AG04450 (cell line): ENCODE results near the gene TIMP2. TPM values are rescaled to one million over a fixed set of nuclear protein-coding genes. Genes with fewer than 3 reads are reported as not detected.
A peak's percentile ranks its signal among the peaks of the same experiment; 100 is the strongest.

Experiments
- CTCF ChIA-PET: fragments of 300-600, 350-600 bp; formaldehyde crosslinking; extraction: SDS; loops from one replicate; lab custom pipeline; 2022; ENCODE audit warnings: antibody characterized with exemption, inconsistent platforms; lab: Charles Lee
- POLR2A ChIA-PET: fragments of 350-600 bp; formaldehyde crosslinking; extraction: SDS; loops from one replicate; lab custom pipeline; 2021; ENCODE audit warnings: antibody characterized with exemption, inconsistent platforms; lab: Yijun Ruan, JAX
- DNase-seq: peaks from one replicate; pipeline ENCODE4 v3.0.0-alpha.2; 2011; ENCODE audit warnings: low read depth, low spot score
- H3K27ac ChIP-seq: one replicate; pipeline ENCODE4 v1.5.1; 2012; ENCODE audit warnings: low read depth, low read length, control low read depth
- H3K27me3 ChIP-seq: one replicate; pipeline ENCODE4 v1.6.0; 2012; ENCODE audit warnings: low read length; ENCODE audit not compliant: control insufficient read depth, insufficient read depth
- H3K4me3 ChIP-seq: 2 replicates; pipeline ENCODE4 v1.5.1; 2011; ENCODE audit warnings: mild to moderate bottlenecking, low read depth, low read length, control low read depth
- H3K9me3 ChIP-seq: 2 replicates; pipeline ENCODE4 v1.5.1; 2012; ENCODE audit warnings: low read length; ENCODE audit not compliant: control insufficient read depth, insufficient read depth
- polyA plus RNA-seq: library from polyadenylated mRNA; depleted of rRNA; stranded (reverse); fragments of >200 nt; gene quantifications from 2 replicates; pipeline ENCODE4 v1.2.3, GENCODE V29; 2011
- TF ChIP-seq, protein P1 (sequence below): IDR thresholded peaks from 2 replicates; pipeline ENCODE4 v1.5.1; 2011; ENCODE audit warnings: low read depth, low read length, control low read depth, inconsistent platforms

The TIMP2 gene
- polyA plus RNA-seq, 1 experiment, result 356 TPM

DNA sequence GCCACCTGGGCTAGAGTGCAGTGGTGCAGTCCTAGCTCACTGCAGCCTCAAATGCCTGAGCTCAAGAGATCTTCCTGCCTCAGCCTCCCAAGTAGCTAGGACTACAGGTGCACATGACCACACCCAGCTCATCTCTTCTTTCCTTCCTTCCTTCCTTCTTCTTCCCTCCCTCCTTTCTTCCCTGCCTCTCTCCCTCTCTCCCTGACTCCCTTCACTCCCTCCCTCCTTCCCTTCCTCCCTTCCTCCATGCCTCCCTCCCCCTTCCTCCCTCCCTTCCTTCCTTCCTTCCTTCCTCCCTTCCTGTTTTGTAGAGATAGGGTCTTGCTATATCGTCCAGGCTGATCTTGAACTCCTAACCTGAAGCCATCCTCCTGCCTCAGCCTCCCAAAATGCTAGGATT, 61.1 kb downstream of the TIMP2 start:
- POLR2A ChIA-PET, result interaction anchor here (0.6 kb wide), 1 partner anchor 14 kb away, joined by 4 read pairs; no protein-coding TSS in a partner anchor
- Histone ChIP-seq H3K27ac (no peak overlapping the region), H3K9me3 (peaks cover 6% of the 10 kb centered on the region; the same call in 1 of the 2 replicates), H3K4me3 (no peak overlapping the region), H3K27me3 (no peaks in the 10 kb centered on the region)
- no peak for DNase-seq
- TF ChIP-seq, protein P1, sequence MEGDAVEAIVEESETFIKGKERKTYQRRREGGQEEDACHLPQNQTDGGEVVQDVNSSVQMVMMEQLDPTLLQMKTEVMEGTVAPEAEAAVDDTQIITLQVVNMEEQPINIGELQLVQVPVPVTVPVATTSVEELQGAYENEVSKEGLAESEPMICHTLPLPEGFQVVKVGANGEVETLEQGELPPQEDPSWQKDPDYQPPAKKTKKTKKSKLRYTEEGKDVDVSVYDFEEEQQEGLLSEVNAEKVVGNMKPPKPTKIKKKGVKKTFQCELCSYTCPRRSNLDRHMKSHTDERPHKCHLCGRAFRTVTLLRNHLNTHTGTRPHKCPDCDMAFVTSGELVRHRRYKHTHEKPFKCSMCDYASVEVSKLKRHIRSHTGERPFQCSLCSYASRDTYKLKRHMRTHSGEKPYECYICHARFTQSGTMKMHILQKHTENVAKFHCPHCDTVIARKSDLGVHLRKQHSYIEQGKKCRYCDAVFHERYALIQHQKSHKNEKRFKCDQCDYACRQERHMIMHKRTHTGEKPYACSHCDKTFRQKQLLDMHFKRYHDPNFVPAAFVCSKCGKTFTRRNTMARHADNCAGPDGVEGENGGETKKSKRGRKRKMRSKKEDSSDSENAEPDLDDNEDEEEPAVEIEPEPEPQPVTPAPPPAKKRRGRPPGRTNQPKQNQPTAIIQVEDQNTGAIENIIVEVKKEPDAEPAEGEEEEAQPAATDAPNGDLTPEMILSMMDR, result no peak
- CTCF ChIA-PET, result interaction anchor here (1.2 kb wide), 1 partner anchor 107 kb away, joined by 5 read pairs; no protein-coding TSS in a partner anchor

DNA sequence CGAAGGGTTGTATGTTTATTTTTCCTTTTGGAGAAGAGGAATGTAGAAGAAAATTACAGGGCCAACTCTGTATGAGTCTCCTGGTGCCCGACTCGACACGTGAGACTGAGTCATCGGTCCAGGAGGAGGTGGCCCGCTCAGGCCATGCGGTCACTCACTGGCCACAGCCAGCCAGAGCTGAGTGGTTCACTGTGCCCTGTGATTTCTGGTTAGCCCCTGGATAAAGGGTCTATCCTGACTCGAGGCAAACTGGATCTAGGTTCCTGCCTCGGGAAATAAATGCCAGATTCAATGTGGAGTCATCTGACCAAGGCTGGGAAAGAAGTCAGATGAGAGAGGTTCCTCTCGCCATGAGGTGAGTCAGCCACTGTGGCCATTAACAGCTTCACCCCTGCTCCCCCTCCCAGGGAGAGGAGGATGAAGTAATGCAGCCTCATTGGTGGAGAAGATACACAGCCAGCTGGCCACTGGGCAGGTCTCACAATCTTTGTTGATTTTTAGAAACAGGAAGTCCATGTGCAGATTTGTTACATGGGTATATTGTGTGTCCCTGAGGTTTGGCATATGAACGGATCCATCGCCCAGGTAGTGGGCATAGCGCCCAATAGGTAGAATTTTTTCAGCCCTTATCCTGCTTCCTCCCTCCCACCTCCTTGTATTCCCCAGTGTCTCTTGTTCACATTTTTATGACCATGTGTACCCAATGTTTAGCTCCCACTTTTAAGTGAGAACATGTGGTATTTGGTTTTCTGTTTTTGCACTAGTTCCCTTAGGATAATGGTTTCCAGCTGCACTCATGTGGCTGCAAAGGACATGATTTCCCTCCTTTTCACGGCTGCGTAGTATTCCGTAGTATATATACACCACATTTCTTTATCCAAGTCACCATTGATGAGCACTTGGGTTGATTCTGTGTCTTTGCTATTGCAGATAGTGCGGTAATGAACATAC, 62.8 kb downstream of the TIMP2 start:
- no peaks in the 10 kb centered on the region for H3K27me3 ChIP-seq
- TF ChIP-seq, protein P1, result no peak
- ChIA-PET POLR2A (interaction anchor here (0.6 to 1.5 kb wide), 5 partner anchors 14 to 564 kb away, joined by 3 to 5 read pairs (median 4); no protein-coding TSS in a partner anchor), CTCF (interaction anchor here (0.6 to 1.0 kb wide), 2 partner anchors 9 to 205 kb away, joined by 3 to 4 read pairs; no protein-coding TSS in a partner anchor)
- peak overlapping the region; percentile 17 for H3K4me3 ChIP-seq
- peak overlapping the region; percentile 97 for H3K27ac ChIP-seq
- DNase-seq, result peak; percentile 93
- H3K9me3 ChIP-seq, result peaks cover 6% of the 10 kb centered on the region; the same call in 1 of the 2 replicates

DNA sequence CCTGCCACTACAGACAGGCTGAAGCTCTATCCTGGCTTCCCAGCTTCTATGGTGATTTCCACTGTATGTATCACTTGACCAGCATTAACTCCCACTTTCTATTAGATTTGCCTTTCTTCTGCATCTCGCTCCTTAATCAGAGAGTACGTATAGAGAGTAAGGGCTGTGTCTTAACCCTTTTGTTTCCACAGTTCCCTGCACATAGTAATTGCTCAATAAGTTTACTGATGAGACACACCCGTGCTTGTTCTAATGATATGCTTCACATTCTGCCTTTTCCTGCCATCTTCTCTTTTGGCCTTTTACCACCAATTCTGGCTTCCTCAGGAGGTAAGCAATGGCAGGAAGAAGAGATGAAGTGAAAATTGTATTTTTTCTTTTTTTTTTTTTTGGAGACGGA, 64.0 kb downstream of the TIMP2 start:
- TF ChIP-seq, protein P1, result no peak
- DNase-seq, result no peak
- Histone ChIP-seq H3K9me3 (peaks cover 6% of the 10 kb centered on the region; the same call in 1 of the 2 replicates), H3K27me3 (no peaks in the 10 kb centered on the region), H3K4me3 (no peak overlapping the region), H3K27ac (peak overlapping the region; percentile 97)
- ChIA-PET CTCF (interaction anchor here (1.5 kb wide), 1 partner anchor 110 kb away, joined by 7 read pairs; no protein-coding TSS in a partner anchor), POLR2A (interaction anchor here (0.5 to 0.7 kb wide), 3 partner anchors 38 to 72 kb away, joined by 3 read pairs; no protein-coding TSS in a partner anchor)

DNA sequence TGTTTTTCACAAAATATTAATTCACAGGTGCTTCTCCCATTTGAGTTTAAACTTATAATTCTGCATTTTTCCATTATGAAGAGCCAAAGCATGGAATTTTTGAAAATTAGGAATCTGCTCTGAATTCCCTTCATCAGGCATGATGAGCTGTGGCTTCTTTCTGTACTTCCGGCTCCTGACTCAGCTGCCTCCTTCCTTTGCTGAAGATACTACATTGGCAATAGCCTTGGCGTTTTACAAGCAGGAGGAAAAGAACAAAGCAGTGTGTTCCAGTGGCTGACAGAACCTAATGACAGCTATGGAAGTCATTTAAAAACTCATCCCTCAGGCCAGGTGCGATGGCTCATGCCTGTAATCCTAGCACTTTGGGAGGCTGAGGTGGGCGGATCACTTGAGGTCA, 66.1 kb downstream of the TIMP2 start:
- Histone ChIP-seq H3K4me3 (no peak overlapping the region), H3K27ac (no peak overlapping the region), H3K27me3 (no peaks in the 10 kb centered on the region), H3K9me3 (peaks cover 6% of the 10 kb centered on the region; the same call in 1 of the 2 replicates)
- ChIA-PET POLR2A (no interaction called here), CTCF (no interaction called here)
- DNase-seq, result no peak
- TF ChIP-seq, protein P1, result no peak
